AG20443 (cell line): Measurements from ENCODE around the gene RFPL1.
A peak's percentile ranks its signal among the peaks of the same experiment; 100 is the strongest.

Source experiments
- DNase-seq: peaks from one replicate; pipeline ENCODE4 v3.0.0; 2012; ENCODE audit warnings: low spot score, mixed read lengths

Gene RFPL1

GRCh38 chr22:29443452-29443851 lies 5.1 kb downstream of the RFPL1 start:
- DNase-seq, result no peak

- peak; percentile 34 for DNase-seq
Observed at GRCh38 chr22:29443861-29444792, 5.7 kb downstream of the RFPL1 start.

- no peak for DNase-seq
Observed at GRCh38 chr22:29445508-29445907, 7.1 kb downstream of the RFPL1 start.

- no peak for DNase-seq
Observed at GRCh38 chr22:29447906-29448305, 9.5 kb downstream of the RFPL1 start.

GRCh38 chr22:29449296-29449875 lies 11.0 kb downstream of the RFPL1 start:
- DNase-seq, result no peak

GRCh38 chr22:29450222-29450621 lies 11.8 kb downstream of the RFPL1 start:
- no peak for DNase-seq

- DNase-seq, result no peak
Observed at GRCh38 chr22:29451863-29452262, 13.5 kb downstream of the RFPL1 start.

GRCh38 chr22:29454276-29454675 lies 15.9 kb downstream of the RFPL1 start:
- peak; percentile 21 for DNase-seq

- DNase-seq, result peak; percentile 14
Observed at GRCh38 chr22:29456211-29456671, 17.9 kb downstream of the RFPL1 start.

GRCh38 chr22:29457730-29458129 lies 19.3 kb downstream of the RFPL1 start:
- peak; percentile 69 for DNase-seq

- peak; percentile 35 for DNase-seq
Observed at GRCh38 chr22:29458551-29458950, 20.2 kb downstream of the RFPL1 start.

- DNase-seq, result peak; percentile 7
Observed at GRCh38 chr22:29459773-29460172, 21.4 kb downstream of the RFPL1 start.

- DNase-seq, result no peak
Observed at GRCh38 chr22:29461263-29461662, 22.9 kb downstream of the RFPL1 start.

GRCh38 chr22:29463629-29464028 lies 25.2 kb downstream of the RFPL1 start:
- no peak for DNase-seq

- no peak for DNase-seq
Observed at GRCh38 chr22:29464581-29464980, 26.2 kb downstream of the RFPL1 start.

- no peak for DNase-seq
Observed at GRCh38 chr22:29469755-29470154, 31.4 kb downstream of the RFPL1 start.

GRCh38 chr22:29470159-29470855 lies 31.9 kb downstream of the RFPL1 start:
- DNase-seq, result peak; percentile 91

- no peak for DNase-seq
Observed at GRCh38 chr22:29473001-29473400, 34.6 kb downstream of the RFPL1 start.

- DNase-seq, result no peak
Observed at GRCh38 chr22:29475550-29475949, 37.2 kb downstream of the RFPL1 start.

- no peak for DNase-seq
Observed at GRCh38 chr22:29476116-29476515, 37.7 kb downstream of the RFPL1 start.

GRCh38 chr22:29477723-29478318 lies 39.4 kb downstream of the RFPL1 start:
- DNase-seq, result no peak
